Measurements from ENCODE around the gene CC2D1A. TPM values are rescaled to one million over a fixed set of nuclear protein-coding genes. Genes with fewer than 3 reads are reported as not detected.

CC2D1A gene
- total RNA-seq, result 38.5 and 39.4 TPM in 2 replicates

- H3K4me1 Mint-ChIP-seq, result peaks cover 15% of the 10 kb centered on the region
- H3K27me3 Mint-ChIP-seq, result no peaks in the 10 kb centered on the region
- H3K27ac Mint-ChIP-seq, result peak within 1 kb of the TSS; percentile 94
- no peaks in the 10 kb centered on the region for H3K9me3 Mint-ChIP-seq
- H3K4me3 Mint-ChIP-seq, result peak within 1 kb of the TSS; percentile 84
- intact Hi-C loops (cut with micrococcal nuclease), result loop anchor here (1.0 to 2.0 kb wide), 3 partner anchors 25 to 100 kb away; partner anchors contain the start of genes DCAF15 and RFX1
- peak; percentile 99 for DNase-seq
- H3K36me3 Mint-ChIP-seq (ENCODE audit: low read depth), result peaks cover 11% of the 10 kb centered on the region
Observed at GRCh38 chr19:13905634-13906520, at the start of gene CC2D1A, which contains the start of gene BRME1. CC2D1A (plus strand) TSS chr19:13906201; CDS start chr19:13906442, 241 bp downstream. BRME1 (minus strand) TSS chr19:13906117; CDS start chr19:13904892, 1,225 bp downstream.

GRCh38 chr19:13856497-13856896, 49.5 kb upstream of the CC2D1A start:
- Mint-ChIP-seq H3K27ac (no peak overlapping the region), H3K4me1 (peaks cover 13% of the 10 kb centered on the region), H3K9me3 (no peaks in the 10 kb centered on the region), H3K4me3 (no peak overlapping the region), H3K36me3 (ENCODE audit: low read depth) (no peaks in the 10 kb centered on the region), H3K27me3 (no peaks in the 10 kb centered on the region)
- no peak for DNase-seq
- intact Hi-C loops (cut with micrococcal nuclease), result no loop called here

- peak overlapping the region; percentile 72 for H3K27ac Mint-ChIP-seq
- intact Hi-C loops (cut with micrococcal nuclease), result no loop called here
- H3K4me3 Mint-ChIP-seq, result no peak overlapping the region
- H3K27me3 Mint-ChIP-seq, result peaks cover 10% of the 10 kb centered on the region
- H3K9me3 Mint-ChIP-seq, result no peaks in the 10 kb centered on the region
- no peak for DNase-seq
- peaks cover 32% of the 10 kb centered on the region for H3K4me1 Mint-ChIP-seq
- H3K36me3 Mint-ChIP-seq (ENCODE audit: low read depth), result peaks cover 1% of the 10 kb centered on the region
Observed at GRCh38 chr19:13859361-13859880, 46.6 kb upstream of the CC2D1A start.

- intact Hi-C loops (cut with micrococcal nuclease), result loop anchor here (1.0 kb wide), 1 partner anchor 14 kb away; no protein-coding TSS in a partner anchor
- peaks cover 34% of the 10 kb centered on the region for H3K4me1 Mint-ChIP-seq
Observed at GRCh38 chr19:13860679-13861391, 45.2 kb upstream of the CC2D1A start.

GRCh38 chr19:13861392-13861713, 44.6 kb upstream of the CC2D1A start:
- Mint-ChIP-seq H3K4me3 (peak overlapping the region; percentile 98), H3K27me3 (peaks cover 18% of the 10 kb centered on the region), H3K27ac (peak overlapping the region; percentile 98), H3K9me3 (no peaks in the 10 kb centered on the region), H3K36me3 (ENCODE audit: low read depth) (peaks cover 2% of the 10 kb centered on the region), H3K4me1 (peaks cover 37% of the 10 kb centered on the region)
- intact Hi-C loops (cut with micrococcal nuclease), result loop anchor here (1.0 kb wide), 1 partner anchor 14 kb away; no protein-coding TSS in a partner anchor
- no peak for DNase-seq

More at GRCh38 chr19:13860679-13861391, 45.2 kb upstream of the CC2D1A start:
- H3K27ac Mint-ChIP-seq, result peak overlapping the region; percentile 98
- H3K36me3 Mint-ChIP-seq (ENCODE audit: low read depth), result peaks cover 2% of the 10 kb centered on the region
- no peaks in the 10 kb centered on the region for H3K9me3 Mint-ChIP-seq
- DNase-seq, result no peak
- peaks cover 15% of the 10 kb centered on the region for H3K27me3 Mint-ChIP-seq
- peak overlapping the region; percentile 98 for H3K4me3 Mint-ChIP-seq

- Mint-ChIP-seq H3K9me3 (no peaks in the 10 kb centered on the region), H3K27me3 (peaks cover 24% of the 10 kb centered on the region), H3K36me3 (ENCODE audit: low read depth) (peaks cover 3% of the 10 kb centered on the region), H3K4me3 (peak overlapping the region; percentile 98), H3K4me1 (peaks cover 41% of the 10 kb centered on the region), H3K27ac (peak overlapping the region; percentile 98)
- peak; percentile 97 for DNase-seq
- intact Hi-C loops (cut with micrococcal nuclease), result loop anchor here (1.0 to 2.0 kb wide), 6 partner anchors 15 to 585 kb away; partner anchors contain the start of gene C19orf53
Observed at GRCh38 chr19:13861714-13862531, 44.1 kb upstream of the CC2D1A start.

- H3K4me3 Mint-ChIP-seq, result peak overlapping the region; percentile 72
- peaks cover 31% of the 10 kb centered on the region for H3K27me3 Mint-ChIP-seq
- intact Hi-C loops (cut with micrococcal nuclease), result no loop called here
- no peaks in the 10 kb centered on the region for H3K9me3 Mint-ChIP-seq
- peaks cover 3% of the 10 kb centered on the region for H3K36me3 Mint-ChIP-seq (ENCODE audit: low read depth)
- DNase-seq, result no peak
- H3K27ac Mint-ChIP-seq, result peak overlapping the region; percentile 83
- H3K4me1 Mint-ChIP-seq, result peaks cover 47% of the 10 kb centered on the region
Observed at GRCh38 chr19:13864046-13864666, 41.8 kb upstream of the CC2D1A start.

- no peak for DNase-seq
- Mint-ChIP-seq H3K27ac (peak overlapping the region; percentile 83), H3K27me3 (peaks cover 31% of the 10 kb centered on the region), H3K36me3 (ENCODE audit: low read depth) (peaks cover 3% of the 10 kb centered on the region), H3K9me3 (no peaks in the 10 kb centered on the region), H3K4me3 (peak overlapping the region; percentile 72), H3K4me1 (peaks cover 42% of the 10 kb centered on the region)
- intact Hi-C loops (cut with micrococcal nuclease), result no loop called here
Observed at GRCh38 chr19:13864667-13865570, 41.1 kb upstream of the CC2D1A start.

GRCh38 chr19:13865571-13866462, 40.2 kb upstream of the CC2D1A start:
- intact Hi-C loops (cut with micrococcal nuclease), result no loop called here
- peaks cover 3% of the 10 kb centered on the region for H3K36me3 Mint-ChIP-seq (ENCODE audit: low read depth)
- peaks cover 31% of the 10 kb centered on the region for H3K27me3 Mint-ChIP-seq
- peak overlapping the region; percentile 29 for H3K27ac Mint-ChIP-seq
- peak overlapping the region; percentile 76 for H3K4me3 Mint-ChIP-seq
- H3K9me3 Mint-ChIP-seq, result no peaks in the 10 kb centered on the region
- H3K4me1 Mint-ChIP-seq, result peaks cover 38% of the 10 kb centered on the region
- peak; percentile 75 for DNase-seq

GRCh38 chr19:13866463-13867046, 39.4 kb upstream of the CC2D1A start:
- no peaks in the 10 kb centered on the region for H3K9me3 Mint-ChIP-seq
- H3K27ac Mint-ChIP-seq, result peak overlapping the region; percentile 29

GRCh38 chr19:13868663-13869062, 37.3 kb upstream of the CC2D1A start:
- intact Hi-C loops (cut with micrococcal nuclease), result no loop called here
- Mint-ChIP-seq H3K4me3 (no peak overlapping the region), H3K9me3 (no peaks in the 10 kb centered on the region), H3K4me1 (peaks cover 24% of the 10 kb centered on the region), H3K27ac (no peak overlapping the region), H3K36me3 (ENCODE audit: low read depth) (peaks cover 3% of the 10 kb centered on the region), H3K27me3 (peaks cover 35% of the 10 kb centered on the region)
- DNase-seq, result no peak

More at GRCh38 chr19:13866463-13867046, 39.4 kb upstream of the CC2D1A start:
- Mint-ChIP-seq H3K4me3 (peak overlapping the region; percentile 76), H3K27me3 (peaks cover 35% of the 10 kb centered on the region), H3K36me3 (ENCODE audit: low read depth) (peaks cover 3% of the 10 kb centered on the region), H3K4me1 (peaks cover 33% of the 10 kb centered on the region)
- no peak for DNase-seq
- intact Hi-C loops (cut with micrococcal nuclease), result no loop called here
